NCI-H2171 treated with DMSO at 0.1 percent for 48 hours (cell line): ENCODE measurements around the gene TMEM271.
"Not testable (repeated sequence)": the region's sequence is repeated elsewhere in the genome, so short reads cannot be mapped to it uniquely, and the experiment has no call there.

Source experiments
- DNase-seq: peaks from one replicate; lab custom pipeline; 2025; lab: John Stamatoyannopoulos, UW

TMEM271 gene

DNA sequence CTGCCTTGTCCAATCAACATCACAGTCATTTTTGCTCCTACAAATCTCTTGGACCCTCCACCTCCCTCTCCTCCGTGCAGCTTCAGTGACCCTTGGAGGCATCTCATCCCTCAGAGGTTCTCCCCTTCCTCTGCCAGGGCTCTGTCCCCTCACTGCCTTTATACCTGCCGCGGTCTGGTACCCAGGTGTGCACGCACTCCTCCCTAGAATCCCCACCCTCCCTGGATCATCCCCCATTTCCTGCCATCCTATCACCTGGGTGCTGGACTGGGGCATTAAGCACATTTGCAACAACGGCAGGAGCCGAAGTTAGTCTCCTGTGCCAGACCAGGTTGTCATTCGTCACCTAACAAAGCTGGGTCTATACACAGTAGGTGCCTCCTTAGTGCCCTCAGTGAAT is 10.1 kb downstream of the TMEM271 start:
- no peak for DNase-seq

DNA sequence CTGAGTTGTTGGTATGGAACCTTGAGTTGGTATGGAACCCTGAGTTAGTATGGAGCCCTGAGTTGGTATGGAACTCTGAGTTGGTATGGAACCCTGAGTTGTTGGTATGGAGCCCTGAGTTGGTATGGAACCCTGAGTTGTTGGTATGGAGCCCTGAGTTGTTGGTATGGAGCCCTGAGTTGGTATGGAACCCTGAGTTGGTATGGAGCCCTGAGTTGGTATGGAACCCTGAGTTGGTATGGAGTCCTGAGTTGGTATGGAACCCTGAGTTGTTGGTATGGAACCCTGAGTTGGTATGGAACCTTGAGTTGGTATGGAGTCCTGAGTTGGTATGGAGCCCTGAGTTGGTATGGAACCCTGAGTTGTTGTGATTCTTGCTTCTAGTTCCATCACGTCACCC is 10.5 kb downstream of the TMEM271 start:
- DNase-seq, result not testable (repeated sequence)

DNA sequence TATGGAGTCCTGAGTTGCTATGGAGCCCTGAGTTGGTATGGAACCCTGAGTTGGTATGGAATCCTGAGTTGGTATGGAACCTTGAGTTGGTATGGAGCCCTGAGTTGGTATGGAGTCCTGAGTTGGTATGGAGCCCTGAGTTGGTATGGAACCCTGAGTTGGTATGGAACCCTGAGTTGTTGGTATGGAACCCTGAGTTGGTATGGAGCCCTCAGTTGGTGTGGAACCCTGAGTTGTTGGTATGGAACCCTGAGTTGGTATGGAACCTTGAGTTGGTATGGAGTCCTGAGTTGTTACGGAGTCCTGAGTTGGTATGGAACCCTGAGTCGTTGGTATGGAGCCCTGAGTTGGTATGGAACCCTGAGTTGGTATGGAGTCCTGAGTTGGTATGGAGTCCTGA is 13.6 kb downstream of the TMEM271 start:
- not testable (repeated sequence) for DNase-seq

DNA sequence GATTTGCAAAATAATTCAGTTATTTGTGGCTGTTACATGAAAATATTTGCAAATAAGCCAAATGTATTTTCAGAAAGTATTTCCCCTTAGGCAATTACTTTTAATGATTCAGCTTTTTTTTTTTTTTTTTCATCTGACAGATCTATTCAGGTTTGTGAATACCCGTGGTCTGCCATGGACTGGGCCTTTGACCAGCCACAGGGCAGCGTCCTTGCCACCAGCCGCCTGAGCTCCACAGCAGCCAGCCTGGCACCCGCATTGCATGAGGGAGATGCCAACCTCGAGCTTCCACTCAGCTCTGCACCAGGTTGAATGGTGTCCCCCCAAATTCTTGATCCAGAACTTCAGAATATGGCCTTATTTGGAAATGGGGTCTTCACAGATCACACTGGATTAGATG is 14.7 kb downstream of the TMEM271 start:
- no peak for DNase-seq

DNA sequence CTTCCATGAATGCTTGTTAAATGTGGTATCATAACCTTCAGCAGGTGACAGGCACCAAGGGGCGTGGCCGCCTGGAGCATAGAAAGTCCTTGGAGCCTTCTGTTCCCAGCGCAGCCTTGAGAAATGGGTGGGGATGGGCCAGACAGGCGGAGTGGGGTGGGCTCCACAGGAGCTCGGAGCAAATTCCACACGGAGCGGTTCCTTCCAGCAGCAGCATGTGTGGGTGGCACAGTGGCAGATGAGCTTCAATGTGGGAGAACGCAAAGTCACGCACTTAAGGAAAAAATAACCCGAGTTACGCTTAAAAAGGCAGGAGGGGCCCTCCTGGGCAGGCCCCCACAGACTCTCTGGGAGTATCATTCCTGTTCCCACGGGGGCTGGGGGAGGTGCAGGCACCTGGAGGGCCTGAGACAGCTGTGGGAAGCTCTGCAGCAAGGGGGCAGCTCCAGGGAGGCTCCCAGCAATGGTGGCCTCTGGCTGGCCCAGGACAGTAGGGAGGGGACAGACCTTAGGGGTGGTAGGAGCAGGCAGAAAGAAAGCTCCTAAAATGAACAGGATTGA is 15.3 kb downstream of the TMEM271 start:
- no peak for DNase-seq

DNA sequence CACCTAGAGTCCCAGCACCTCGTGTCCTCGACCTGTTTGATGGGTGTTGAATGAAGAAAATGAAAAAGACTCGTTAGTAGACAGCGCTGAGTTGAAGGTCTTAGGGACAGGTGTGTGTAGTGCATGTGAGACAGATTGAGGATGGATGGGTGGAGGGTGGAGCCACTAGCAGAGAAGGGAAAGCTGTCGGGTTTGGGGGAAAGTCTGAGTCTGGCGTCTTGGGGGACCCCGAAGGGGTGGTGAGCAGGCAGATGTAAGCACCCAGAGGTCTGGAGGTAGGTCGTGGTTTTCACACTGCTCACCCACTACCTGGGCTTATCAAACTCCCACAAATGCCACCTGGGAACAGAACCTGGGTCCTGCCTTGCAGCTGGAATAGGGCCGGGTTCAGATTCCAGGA is 16.0 kb downstream of the TMEM271 start:
- no peak for DNase-seq

DNA sequence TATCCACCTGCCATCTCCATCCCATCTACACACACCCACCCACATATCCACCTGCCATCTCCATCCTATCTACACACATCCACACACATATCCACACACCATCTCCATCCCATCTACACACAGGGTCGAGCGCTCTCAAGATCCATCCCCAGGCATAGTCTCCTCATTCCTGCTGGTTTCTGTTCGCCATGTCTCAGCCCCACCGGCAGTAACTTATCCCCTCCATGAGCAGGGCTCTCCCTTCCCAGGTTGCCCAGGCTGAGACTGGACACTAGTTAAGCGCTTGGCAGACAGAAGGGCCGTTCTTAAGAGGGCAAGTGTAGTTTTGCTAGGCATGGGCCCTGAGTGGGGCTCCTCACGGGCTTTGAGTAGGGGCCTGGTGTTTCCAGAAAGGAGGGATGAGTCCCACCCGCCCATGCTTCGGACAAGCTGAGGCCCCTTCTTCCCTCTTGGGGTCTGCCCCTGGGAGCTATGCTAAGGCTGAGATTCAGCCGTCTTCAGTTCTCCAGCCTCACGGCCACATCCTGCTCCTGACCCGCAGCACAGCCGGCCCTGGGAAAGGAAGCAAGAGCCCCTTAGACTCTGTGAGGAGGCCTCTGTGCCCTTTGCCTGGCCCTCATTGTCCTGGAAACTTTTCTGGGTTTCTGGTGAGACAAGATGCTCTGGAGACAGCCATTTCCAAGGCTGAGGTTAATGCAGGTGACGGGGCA is 20.4 kb downstream of the TMEM271 start:
- DNase-seq, result no peak

DNA sequence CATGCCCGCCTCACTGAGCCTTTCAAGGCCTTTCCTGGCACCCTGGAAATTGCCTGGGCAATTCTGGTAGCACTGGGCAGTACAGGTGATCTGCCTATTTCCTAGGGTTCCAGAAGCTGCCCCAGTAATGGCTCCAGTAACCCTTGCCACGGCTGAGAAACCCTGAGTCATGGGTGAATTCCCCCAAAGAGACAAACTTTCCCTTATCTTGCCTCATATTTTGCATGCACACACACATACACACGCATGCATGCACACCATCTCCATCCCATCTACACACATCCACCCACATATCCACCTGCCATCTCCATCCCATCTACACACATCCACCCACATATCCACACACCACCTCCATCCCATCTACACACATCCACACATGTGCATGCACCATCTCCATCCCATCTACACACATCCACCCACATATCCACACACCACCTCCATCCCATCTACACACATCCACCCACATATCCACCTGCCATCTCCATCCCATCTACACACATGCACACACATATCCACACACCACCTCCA is 21.2 kb downstream of the TMEM271 start:
- not testable (repeated sequence) for DNase-seq

DNA sequence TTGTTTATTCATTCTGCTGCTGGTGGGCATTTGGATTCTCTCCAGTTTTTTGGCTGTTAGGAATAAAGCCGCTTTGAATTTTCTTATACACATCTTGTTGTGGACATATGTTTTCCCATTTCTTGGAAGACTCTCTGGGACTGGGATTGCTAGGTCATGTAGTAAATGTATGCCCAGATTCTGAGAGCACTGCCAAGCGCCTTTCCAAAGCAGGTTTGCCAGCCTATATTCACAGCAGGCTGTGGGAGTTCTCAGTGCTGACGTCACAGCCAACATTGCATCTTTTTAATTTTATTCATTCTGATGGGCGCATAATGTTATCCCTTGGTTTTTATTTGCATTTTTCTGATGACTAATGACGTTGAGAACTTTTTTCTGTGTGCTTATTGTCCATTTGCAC is 24.1 kb downstream of the TMEM271 start:
- no peak for DNase-seq

DNA sequence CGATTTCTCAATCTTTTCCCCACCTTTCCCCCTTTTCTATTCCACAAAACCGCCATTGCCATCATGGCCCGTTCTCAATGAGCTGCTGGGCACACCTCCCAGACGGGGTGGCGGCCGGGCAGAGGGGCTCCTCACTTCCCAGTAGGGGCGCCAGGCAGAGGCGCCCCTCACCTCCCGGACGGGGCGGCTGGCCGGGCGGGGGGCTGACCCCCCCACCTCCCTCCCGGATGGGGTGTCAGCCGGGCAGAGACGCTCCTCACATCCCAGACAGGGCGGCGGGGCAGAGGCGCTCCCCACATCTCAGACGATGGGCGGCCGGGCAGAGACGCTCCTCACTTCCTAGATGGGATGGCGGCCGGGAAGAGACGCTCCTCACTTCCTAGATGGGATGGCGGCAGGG is 25.8 kb downstream of the TMEM271 start:
- DNase-seq, result not testable (repeated sequence)

DNA sequence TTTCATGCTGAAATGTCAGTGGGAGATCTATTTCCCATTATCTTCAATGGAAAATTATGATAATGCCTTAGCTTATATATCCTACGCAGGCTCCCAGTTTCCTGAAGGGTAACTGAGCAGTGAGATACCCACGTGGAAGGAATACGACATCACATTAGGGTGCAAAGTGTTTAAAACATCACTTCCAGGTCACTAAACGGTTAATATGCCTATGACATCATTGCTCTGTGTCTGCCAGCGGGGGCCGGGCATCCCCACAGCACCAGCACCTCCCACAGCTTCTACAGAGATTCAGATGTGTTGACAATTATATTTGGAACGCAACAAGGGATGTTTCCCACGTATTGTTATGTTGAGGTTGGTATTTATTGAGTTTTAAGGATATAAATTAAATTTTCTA is 27.1 kb downstream of the TMEM271 start:
- DNase-seq, result no peak

DNA sequence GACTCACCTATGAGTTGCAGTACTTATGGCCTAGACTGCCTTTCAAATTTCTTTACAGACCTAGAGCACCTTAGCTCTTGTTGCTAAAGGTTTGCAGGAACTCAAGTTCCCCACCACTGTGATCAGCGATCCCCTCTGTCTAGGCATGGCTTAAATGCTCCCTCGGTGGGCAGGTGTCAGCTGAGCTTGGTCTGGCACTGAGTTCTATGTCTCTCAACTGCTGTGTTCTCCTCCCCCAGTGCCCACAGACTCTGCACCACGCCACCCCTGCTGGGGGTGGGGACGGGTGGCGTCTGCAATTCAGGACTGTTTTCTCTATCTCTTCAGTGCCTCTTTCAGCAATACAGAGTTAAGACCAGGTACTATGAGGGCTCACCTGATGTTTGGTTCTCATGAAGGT is 30.5 kb downstream of the TMEM271 start:
- no peak for DNase-seq

DNA sequence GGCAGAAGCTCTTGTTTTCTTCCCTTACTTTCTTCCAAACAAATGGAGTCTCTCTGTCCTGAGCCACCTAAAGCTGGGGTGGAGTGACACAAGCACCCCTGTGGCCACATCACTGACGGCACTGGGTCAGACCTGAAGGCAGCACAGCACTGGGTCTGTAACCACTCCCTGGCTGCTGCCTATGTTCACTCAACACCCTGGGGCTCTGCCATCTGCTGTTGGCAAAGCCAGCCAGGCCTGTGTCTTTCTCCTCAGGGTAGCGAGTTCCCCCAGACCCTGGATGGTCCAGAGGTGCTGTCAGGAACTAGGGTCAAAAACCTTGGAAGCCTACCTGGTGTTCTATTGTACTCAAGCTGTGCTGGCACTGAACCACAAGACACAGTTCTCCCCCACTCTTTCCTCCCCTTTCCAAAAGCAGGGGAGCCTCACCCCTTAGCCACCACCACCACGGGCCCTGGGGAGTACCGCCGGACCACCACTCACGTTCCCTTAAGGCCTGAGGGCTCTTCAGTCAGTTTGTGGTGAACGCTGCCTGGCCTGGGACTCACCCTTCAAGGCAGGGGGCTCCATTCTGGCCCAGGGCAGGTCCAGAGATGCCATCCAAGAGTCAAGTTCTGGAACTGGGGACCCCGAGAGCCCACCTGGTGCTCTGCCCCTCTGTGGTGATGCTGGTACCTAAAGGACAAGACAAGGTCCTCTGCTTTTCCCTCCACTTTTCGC is 31.5 kb downstream of the TMEM271 start:
- no peak for DNase-seq

DNA sequence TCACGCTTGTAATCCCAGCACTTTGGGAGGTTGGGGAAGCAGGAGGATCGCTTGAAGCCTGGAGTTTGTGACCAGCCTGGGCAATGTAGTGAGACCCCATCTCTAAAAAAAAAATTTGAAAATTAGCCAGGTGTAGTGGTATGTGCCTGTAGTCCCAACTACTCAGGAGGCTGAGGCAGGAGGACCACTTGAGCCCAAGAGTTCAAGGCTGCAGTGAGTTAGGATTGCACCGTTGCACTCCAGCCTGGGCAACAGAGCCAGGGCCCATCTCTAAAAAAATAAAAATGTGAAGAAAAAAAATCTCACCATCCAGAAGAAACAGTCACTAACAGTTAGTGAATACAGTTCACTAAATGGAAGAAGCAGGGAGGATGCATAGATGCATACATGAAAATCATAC is 34.8 kb downstream of the TMEM271 start:
- DNase-seq, result no peak

DNA sequence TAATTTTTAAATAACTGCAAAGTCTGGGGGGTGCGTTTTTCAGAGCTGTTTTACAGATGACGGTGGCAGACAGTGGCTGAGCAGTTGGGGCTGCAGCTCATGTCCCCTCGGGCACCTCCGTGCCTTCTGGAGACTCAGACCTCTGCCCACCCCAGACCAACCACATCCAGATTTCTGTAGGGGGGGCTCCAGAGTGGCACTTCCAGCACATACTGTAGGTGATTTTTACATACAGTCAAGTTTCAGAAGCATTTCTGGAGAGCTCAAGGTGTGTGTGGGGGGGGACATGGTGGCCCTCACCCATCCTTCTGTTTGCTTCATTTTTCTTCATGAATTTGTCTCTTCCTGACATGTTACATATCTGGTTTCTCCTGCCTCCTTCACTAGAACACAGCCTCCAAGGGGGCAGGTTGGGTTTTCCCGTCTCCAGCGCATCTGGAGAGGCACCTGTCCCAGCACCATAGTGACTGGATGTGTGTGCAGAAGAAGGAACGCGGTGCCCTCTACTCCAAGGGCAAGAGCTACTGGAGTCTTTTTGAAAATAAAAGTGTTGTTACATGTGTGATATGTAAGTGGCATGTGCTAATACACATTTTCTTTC is 37.5 kb downstream of the TMEM271 start:
- DNase-seq, result no peak

DNA sequence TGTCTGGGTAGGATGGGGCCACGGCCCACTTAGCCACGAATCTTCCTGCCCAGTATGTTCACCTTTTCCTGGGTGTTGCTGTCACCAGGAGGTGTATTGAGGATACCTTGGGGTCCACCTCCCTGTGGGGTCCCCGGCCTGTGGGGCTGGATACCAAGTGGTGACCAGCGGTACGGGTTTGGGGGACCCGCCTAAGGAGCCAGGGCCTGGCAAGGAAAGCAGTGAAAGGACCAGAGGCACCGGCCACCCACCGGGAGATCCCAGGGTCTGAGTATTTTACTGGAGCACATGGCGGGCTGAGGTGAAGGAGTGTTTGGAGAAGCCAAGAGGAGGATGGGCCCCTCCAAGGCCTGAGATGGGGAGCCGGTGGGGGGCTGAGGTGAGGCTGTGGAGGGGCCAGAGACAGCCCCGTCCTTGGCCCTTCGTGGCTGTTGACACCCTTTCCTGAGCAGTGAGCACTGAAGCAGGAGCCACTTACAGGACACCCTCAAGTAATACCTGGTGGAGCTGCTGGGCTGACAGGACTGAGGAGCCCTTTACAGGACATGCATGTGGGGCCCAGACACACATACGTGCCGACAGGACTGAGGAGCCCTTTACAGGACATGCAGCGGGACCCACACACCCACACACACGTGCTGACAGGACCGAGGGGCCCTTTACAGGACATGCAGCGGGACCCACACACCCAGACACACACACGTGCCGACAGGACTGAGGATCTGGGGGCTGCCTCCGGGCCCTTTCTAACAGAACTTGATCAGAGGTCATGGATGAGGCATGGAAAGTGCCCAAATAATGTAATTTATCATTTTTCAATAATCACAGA is 38.4 kb downstream of the TMEM271 start:
- no peak for DNase-seq

DNA sequence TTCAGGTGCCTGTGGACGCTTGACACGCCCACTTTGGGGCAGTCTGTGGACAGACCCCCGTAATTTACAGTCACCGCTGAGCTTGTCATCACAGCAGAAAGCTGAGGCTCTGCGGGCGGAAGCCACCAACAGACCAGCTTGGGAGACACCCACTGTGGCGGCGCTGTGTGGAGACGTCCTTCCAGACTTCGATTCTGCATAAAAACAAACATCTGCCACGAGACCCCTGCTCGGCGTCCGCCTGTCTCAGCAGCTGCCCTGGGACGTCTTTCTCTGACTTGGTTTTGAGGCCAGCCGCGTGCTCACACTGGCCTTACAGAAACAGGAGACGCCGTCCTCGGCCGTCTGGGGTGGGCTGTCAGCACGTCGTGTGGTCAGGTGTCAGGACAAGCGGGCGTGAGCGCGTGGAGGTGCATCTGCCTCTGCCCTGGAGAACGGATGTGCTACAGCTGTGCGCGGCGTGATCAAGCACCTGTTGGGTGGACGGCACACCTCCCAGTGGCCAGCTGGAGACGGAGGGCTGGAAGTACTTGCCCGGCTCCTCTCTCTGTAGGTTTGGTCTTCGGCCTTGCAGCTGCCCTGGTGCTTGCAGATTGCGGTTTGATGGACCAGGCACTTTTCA is 39.6 kb downstream of the TMEM271 start:
- no peak for DNase-seq

DNA sequence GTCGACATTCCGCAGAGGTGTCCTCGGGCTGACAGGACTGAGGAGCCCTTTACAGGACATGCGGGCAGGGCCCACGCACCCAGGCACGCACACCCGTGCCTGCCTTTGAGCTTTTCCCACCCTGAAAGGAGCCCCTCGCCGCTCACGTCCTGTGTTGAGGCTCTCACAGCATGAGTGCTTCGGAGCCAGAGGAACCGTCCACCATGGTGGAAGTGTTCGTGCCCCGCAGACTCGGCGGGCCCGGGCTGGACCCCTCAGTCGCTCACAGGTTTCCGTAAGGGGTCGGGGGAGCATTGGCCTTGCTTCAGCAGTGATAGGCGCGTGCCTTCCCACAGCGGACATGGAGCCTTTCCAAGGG is 40.2 kb downstream of the TMEM271 start:
- no peak for DNase-seq

DNA sequence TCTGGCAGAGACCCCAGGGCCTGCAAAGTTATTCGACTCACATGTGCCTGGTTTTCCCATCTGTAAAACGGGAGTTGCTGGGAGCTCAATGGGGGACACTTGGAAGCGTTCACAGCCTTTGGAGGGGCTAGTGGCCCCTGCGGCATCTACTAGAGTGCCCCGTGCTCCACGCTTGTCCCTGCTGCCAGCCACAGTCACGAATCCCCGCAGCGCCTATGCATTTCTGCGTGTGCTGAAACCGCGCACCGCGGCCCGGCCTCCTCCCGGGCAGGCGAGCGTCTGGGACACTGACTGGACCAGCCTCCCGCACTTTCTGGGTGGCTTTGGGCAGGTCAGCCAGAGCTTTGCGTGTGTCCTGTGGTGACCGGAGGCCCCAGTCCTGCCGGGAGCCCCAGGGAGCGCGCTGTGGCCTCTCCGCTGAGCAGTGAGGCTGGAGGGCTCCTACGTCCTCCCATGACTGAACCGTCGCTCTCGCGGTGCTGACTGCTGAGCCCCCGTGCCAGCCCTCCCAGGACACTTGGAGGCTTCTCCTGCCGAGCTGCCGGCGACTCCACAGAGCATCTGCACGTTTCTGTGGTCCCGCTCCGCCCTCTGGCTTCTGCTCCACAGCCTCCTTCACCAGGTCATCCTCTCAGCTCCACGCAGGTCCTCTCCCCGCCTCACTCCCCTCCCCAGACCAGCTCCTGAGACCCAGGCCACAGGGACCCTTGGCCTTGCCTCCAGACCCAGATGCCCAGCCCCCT is 40.7 kb downstream of the TMEM271 start:
- DNase-seq, result no peak

DNA sequence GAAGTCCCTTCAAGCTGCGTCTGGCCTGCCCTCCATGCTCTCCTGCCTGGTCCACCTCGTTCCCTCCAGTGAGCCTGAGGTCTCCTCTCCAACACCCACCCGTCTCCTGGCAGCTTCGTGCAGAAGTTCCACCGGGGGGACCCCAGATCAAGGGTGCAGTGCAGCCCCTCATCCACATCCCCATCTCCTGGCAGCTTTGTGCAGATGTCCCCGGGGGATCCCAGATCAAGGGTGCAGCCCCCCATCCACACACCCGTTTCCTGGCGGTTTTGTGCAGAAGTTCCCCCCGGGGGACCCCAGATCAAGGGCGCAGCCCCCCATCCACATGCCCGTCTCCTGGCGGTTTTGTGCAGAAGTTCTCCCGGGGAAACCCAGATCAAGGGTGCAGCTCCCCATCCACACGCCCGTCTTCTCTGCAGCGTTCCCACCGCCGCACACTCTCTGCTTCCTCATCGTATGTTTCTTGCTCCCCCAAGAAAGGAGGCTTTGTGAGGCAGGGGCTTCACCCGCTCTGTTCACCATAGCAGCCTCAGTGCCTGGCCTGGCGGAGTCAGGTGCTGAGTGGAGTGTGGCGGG is 41.4 kb downstream of the TMEM271 start:
- DNase-seq, result no peak
